A673 (cell line): Measurements from ENCODE around the gene EXD3. TPM values are rescaled to one million over a fixed set of nuclear protein-coding genes. Genes with fewer than 3 reads are reported as not detected.

Experiments
- BruUV-seq: library from RNA; stranded (reverse); fragments of 400-500 nt; replicated peaks from 2 replicates; lab custom pipeline; 2021; lab: Mats Ljungman, UMichigan
- CTCF ChIA-PET: fragments of 300-600 bp; sonication (Branson Sonifier 250); formaldehyde crosslinking; loops from one replicate; lab custom pipeline; 2022; ENCODE audit warnings: antibody characterized with exemption; lab: Charles Lee
- POLR2A ChIA-PET: fragments of 300-600 bp; sonication (Branson Sonifier 250); formaldehyde crosslinking; loops from one replicate; lab custom pipeline; 2022; ENCODE audit warnings: antibody characterized with exemption; ENCODE audit not compliant: low non-redundant PET; lab: Charles Lee
- DNase-seq: peaks from one replicate; pipeline ENCODE4 v3.0.0-alpha.2; 2015; ENCODE audit warnings: low spot score
- H3K27ac ChIP-seq: fragments of 200-600 bp; sonication (generic); 2 replicates; pipeline ENCODE4 v1.5.1; 2016; ENCODE audit warnings: mixed run types, low read depth, mild to moderate bottlenecking, mixed read lengths, antibody characterized with exemption, low read length; ENCODE audit not compliant: poor library complexity, severe bottlenecking
- H3K27me3 ChIP-seq: fragments of 200-600 bp; sonication (generic); replicated peaks from 2 replicates; pipeline ENCODE4 v1.6.1; 2017; ENCODE audit warnings: mixed run types, low read depth, mild to moderate bottlenecking, mixed read lengths, antibody characterized with exemption, low read length; ENCODE audit not compliant: insufficient read depth, poor library complexity
- H3K36me3 ChIP-seq: fragments of 200-600 bp; sonication (generic); 2 replicates; pipeline ENCODE4 v1.6.1; 2016; ENCODE audit warnings: mixed run types, mild to moderate bottlenecking, mixed read lengths, antibody characterized with exemption, low read length; ENCODE audit not compliant: insufficient read depth, poor library complexity, severe bottlenecking
- H3K4me1 ChIP-seq: fragments of 200-600 bp; sonication (generic); 2 replicates; pipeline ENCODE4 v1.6.1; 2017; ENCODE audit warnings: mixed run types, mild to moderate bottlenecking, mixed read lengths, antibody characterized with exemption, low read length; ENCODE audit not compliant: insufficient read depth, poor library complexity, severe bottlenecking
- H3K4me3 ChIP-seq: fragments of 200-600 bp; sonication (generic); 2 replicates; pipeline ENCODE4 v1.5.1; 2016; ENCODE audit warnings: low read depth, mixed run types, mild to moderate bottlenecking, mixed read lengths, low read length; ENCODE audit not compliant: poor library complexity, severe bottlenecking
- H3K9me3 ChIP-seq: fragments of 200-600 bp; sonication (generic); 2 replicates; pipeline ENCODE4 v1.6.1; 2016; ENCODE audit warnings: mixed run types, low read depth, mild to moderate bottlenecking, mixed read lengths, antibody characterized with exemption, low read length; ENCODE audit not compliant: poor library complexity, severe bottlenecking
- CTCF ChIP-seq: fragments of 300-800, 200-600 bp; sonication (generic); conservative IDR thresholded peaks from 2 replicates; pipeline ENCODE4 v1.5.1; 2017; ENCODE audit warnings: low read depth, mild to moderate bottlenecking, antibody characterized with exemption, low read length, moderate library complexity, mixed read lengths
- EZH2 ChIP-seq: fragments of 200-600 bp; sonication (generic); IDR thresholded peaks from 2 replicates; pipeline ENCODE4 v1.6.1; 2017; ENCODE audit warnings: borderline replicate concordance, low read depth, mild to moderate bottlenecking, mixed read lengths, antibody characterized with exemption, low read length; ENCODE audit not compliant: poor library complexity, severe bottlenecking
- intact Hi-C: fragments of 100-400 bp; cut with micrococcal nuclease; formaldehyde crosslinking; loops from one replicate; pipeline ENCODE4 v1.10.0; 2022; ENCODE audit not compliant: unreplicated experiment
- total RNA-seq: library from RNA; stranded (reverse); gene quantifications from 2 replicates; pipeline ENCODE4 v1.2.3, GENCODE V29; 2021

The EXD3 gene
- total RNA-seq, 1 experiment from 2014 or later: 6.3 TPM

GRCh38 chr9:137457406-137458193 lies 34.6 kb upstream of the EXD3 start:
- peaks cover 20% of the 10 kb centered on the region for H3K4me1 ChIP-seq
- no TSS peak for BruUV-seq
- no peaks in the 10 kb centered on the region for H3K9me3 ChIP-seq
- no peak for TF ChIP-seq EZH2
- no peak for TF ChIP-seq CTCF
- ChIA-PET POLR2A (no interaction called here), CTCF (no interaction called here)
- intact Hi-C loops: no loop called here
- no peak for DNase-seq
- H3K27ac ChIP-seq: no peak overlapping the region
- H3K36me3 ChIP-seq: peaks cover 8% of the 10 kb centered on the region
- no peaks in the 10 kb centered on the region for H3K27me3 ChIP-seq
- peak overlapping the region; percentile 80 for H3K4me3 ChIP-seq

- BruUV-seq: no TSS peak
- Histone ChIP-seq H3K4me1 (peaks cover 20% of the 10 kb centered on the region), H3K27me3 (no peaks in the 10 kb centered on the region), H3K27ac (no peak overlapping the region), H3K9me3 (no peaks in the 10 kb centered on the region), H3K36me3 (peaks cover 11% of the 10 kb centered on the region), H3K4me3 (no peak overlapping the region)
- no peak for DNase-seq
- ChIA-PET POLR2A (no interaction called here), CTCF (no interaction called here)
- TF ChIP-seq EZH2 (no peak), CTCF (no peak)
- intact Hi-C loops: no loop called here
Observed at GRCh38 chr9:137456864-137457405, 34.0 kb upstream of the EXD3 start.

GRCh38 chr9:137456061-137456863 lies 33.3 kb upstream of the EXD3 start:
- no peak overlapping the region for H3K27ac ChIP-seq
- TF ChIP-seq EZH2: no peak
- TF ChIP-seq CTCF: no peak
- H3K4me1 ChIP-seq: peaks cover 20% of the 10 kb centered on the region
- intact Hi-C loops: no loop called here
- ChIA-PET POLR2A (no interaction called here), CTCF (no interaction called here)
- no peaks in the 10 kb centered on the region for H3K27me3 ChIP-seq
- DNase-seq: no peak
- peaks cover 11% of the 10 kb centered on the region for H3K36me3 ChIP-seq
- no peaks in the 10 kb centered on the region for H3K9me3 ChIP-seq
- TSS peak; percentile 36 for BruUV-seq
- H3K4me3 ChIP-seq: no peak overlapping the region
